GM21825 (cell line): ENCODE results near the gene REXO1.
"Not testable (repeated sequence)": the region's sequence is repeated elsewhere in the genome, so short reads cannot be mapped to it uniquely, and the experiment has no call there.

Source experiments
- ATAC-seq: cut with Tn5 transposase; IDR thresholded peaks from one replicate; pipeline ENCODE4 v1.9.1; 2021; ENCODE audit warnings: mild to moderate bottlenecking, moderate library complexity; ENCODE audit not compliant: unreplicated experiment

Gene REXO1, protein sequence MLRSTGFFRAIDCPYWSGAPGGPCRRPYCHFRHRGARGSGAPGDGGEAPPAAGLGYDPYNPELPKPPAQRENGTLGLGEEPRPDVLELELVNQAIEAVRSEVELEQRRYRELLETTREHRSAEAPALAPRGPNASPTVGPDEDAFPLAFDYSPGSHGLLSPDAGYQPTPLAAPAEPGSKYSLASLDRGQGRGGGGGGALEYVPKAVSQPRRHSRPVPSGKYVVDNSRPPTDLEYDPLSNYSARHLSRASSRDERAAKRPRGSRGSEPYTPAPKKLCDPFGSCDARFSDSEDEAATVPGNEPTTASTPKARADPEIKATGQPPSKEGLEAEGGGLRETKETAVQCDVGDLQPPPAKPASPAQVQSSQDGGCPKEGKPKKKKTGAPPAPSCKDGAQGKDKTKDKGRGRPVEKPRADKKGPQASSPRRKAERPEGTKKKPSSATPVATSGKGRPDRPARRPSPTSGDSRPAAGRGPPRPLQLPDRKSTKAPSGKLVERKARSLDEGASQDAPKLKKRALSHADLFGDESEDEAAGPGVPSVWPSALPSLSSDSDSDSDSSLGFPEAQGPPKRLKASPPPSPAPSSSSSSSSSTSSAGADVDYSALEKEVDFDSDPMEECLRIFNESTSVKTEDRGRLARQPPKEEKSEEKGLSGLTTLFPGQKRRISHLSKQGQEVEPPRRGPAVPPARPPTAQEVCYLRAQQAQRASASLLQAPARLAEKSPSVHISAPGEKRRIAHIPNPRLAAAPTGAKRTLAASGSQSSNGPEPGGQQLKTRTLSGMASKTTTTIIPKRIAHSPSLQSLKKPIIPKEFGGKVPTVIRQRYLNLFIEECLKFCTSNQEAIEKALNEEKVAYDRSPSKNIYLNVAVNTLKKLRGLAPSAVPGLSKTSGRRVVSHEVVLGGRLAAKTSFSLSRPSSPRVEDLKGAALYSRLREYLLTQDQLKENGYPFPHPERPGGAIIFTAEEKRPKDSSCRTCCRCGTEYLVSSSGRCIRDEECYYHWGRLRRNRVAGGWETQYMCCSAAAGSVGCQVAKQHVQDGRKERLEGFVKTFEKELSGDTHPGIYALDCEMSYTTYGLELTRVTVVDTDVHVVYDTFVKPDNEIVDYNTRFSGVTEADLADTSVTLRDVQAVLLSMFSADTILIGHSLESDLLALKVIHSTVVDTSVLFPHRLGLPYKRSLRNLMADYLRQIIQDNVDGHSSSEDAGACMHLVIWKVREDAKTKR

DNA sequence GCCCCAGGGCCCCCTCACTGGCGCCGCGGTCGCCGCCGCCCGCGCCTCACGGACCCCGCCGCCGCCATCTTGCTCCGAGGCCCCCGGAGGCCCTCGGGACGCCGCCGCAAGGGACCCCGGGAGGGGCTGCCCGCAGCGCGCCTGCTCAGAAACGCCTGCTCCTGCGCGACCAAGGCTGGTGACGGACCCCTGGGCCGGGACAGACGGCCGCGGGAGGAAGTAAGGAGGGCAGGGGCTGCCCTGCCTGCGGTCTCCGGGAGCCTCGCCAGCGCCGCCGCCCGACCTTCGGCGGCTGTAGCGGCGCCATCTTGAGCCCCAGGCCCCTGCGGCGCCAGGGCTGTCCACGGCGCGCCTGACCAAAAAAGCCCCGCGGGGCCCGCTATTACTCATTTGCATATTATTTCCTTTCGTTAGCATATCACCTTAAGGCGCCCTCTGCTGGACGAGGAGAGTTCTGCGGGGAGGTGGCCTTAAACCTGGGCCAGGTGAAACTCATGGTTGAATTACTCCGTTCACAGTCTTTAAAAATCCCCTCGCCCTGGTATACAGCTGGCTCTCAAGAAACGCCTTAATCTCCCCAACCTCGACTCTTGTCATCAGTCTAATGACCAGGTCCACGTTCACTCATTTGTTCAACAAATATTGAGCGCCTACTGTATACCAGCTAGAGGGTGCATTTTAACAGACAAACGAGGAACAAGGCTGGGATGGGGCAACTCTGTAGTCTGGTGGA, at the start of gene REXO1:
REXO1 (minus strand) TSS at position 85 of the 733 bp plus-strand sequence. CDS start 125 bp downstream, outside the sequence.
- peak; percentile 56 for ATAC-seq

DNA sequence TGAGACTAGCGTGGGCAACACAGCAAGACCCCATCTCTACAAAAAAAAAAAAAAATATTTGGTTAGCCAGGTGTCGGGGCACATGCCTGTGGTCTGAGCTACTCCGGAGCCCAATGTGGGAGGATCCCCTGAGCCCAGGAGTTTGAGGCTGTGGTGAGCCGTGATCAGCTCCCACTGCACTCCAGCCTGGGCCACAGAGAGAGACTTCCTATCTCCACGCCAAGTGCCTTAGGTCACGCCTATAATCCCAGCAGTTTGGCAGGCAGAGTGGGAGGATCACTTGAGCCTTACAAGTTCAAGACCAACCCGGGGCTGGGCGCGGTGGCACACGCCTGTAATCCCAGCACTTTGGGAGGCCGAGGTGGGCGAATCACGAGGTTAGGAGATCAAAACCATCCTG, 48.2 kb upstream of the REXO1 start:
- ATAC-seq: no peak

DNA sequence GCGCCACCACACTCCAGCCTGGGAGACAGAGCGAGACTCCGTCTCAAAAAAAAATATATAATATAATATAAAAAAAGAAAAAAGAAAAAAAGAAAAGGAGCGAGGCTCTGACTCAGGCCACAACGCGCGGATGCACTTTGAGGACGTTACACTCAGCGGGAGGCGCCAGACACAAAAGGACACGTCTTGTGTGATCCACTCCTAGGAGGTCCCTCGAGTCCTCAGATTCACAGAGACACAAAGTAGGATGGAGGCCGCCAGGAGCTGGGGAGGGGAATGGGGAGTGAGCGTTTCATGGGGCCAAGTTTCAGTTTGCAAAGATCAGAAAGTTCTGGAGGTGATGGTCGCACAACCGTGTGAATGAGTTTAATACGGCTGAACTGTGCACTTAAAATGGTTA, 45.5 kb upstream of the REXO1 start:
- no peak for ATAC-seq

DNA sequence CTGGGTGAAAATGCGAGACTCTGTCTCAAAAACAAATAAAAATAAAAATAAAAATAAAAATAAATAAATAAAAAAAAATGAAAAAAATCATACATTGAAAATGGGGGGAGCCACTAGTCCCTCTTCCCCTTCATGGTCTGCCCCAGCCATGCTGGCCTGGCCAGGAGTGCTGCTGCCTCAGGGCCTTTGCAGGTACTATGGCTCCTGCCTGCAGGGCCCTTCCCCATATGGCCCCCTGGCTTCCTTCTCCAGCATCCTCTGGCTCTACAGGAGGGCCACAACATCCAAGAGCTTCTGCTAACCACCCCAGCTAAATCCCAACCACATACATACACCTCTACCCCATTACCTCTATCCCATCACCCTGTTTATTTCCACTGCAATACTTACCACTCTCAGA, 41.6 kb upstream of the REXO1 start:
- no peak for ATAC-seq

DNA sequence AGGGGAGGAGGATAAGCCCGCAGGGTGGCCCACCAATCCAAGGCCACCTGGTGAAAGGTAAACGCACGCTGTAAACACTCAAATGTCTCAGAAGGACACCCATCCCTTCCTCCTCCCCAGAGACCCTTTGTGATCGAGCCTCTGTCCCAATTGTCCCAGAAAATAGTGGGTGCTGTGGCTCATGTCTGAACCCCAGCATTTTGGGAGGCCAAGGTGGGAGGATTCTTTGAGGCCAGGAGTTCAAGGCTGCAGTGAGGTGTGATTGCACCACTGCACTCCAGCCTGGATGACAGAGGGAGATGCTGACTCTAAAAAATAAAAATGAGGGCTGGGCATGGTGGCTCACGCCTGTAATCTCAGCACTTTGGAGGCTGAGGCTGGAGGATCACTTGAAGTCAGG, 40.1 kb upstream of the REXO1 start:
- no peak for ATAC-seq

DNA sequence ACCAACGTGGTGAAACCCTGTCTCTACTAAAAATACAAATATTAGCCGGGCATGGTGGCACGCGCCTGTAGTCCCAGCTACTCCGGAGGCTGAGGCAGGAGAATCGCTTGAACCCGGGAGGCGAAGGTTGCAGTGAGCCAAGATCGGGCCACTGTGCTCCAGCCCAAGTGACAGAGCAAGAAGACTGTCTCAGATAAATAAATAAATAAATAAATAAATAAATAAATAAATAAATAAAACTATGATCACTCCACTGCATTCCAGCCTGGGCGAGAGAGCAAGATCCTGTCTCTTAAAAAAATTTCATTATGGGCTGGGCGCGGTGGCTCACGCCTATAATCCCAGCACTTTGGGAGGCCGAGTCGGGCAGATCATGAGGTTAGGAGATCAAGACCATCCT, 38.1 kb upstream of the REXO1 start:
- not testable (repeated sequence) for ATAC-seq

DNA sequence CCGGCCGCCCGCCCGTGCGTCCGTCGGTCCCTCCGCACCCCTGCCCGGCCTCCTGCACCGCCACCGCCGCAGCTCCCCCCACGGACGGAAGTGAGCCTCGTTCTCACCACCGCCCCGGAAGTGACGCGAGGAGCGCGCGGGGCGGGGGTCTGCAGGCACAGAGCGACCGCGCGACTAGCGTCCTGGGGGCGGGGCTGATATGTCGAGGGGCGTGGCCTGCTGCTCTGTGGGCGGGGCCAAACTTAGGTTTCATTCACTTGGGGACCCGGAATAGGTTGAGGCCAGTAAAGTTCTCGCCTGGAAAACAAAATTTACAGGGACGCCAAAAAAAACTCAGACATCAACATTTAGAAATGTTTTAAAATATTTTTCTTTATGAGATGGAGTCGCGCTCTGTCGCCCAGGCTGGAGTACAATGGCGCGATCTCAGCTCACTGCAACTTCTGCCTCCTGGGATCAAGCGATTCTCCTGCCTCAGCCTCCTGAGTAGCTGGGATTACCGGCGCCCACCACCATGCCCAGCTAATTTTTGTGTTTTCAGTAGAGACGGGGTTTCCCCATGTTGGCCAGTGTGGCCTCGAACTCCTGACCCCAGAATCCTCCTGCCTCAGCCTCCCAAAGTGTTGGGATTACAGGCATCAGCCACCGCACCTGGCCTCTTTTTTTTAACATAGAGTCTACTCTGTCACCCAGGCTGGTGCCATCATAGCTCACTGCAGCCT, 37.3 kb upstream of the REXO1 start, which contains the start of gene ABHD17A:
ABHD17A (minus strand) TSS at position 99 of the 722 bp plus-strand sequence. CDS start 3,930 bp downstream, outside the sequence.
- peak; percentile 71 for ATAC-seq

DNA sequence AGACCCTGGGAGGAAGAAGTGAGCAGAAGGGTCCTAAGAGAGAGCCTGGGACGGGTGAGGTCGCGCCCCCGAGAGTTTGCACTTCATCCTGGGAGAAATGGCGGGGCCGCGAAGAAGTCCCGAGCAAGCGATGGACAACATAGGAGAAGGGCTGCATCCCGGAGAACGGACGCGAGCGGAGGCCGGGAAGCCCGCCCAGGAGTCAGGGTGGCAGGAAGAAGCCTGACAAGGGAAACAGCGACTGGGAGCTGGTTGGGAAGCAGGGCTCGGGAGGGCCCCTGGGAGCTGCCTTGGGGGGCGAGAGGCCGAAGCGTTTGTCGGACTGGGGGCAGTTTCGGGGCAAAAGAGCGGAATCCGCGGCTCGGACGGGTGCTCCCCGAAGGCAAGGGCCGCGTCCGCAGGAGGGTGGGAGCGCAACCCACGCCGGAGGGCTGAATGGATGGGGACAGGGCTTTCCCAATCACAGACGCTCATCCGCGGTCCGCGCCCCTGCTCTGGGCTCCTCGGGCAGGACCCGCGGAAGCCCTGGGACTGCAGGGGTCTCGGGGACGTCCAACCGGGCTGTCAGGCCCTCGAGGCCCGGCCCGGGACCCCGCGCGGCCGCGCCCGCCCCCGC, 36.5 kb upstream of the REXO1 start:
- peak; percentile 12 for ATAC-seq

DNA sequence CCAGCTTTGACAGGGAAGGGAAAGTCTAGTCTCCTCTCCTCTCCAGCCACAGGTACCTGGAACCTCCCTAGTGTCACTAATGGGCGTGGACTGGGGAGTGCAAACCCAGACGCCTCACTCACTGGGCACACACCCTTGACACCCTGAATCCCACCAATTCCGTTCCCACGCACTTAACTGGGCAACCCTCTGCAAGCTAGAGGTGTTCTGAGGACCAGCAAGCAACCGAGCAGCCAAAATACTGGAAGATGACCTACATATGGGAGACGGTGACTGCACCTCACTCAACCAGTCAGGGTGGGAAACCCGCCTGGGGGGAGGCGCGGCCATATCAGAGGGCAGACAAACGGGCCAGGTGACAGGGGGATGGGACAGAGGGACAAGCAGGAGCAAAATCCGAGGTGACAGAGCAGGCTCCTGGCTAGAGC, 36.0 kb upstream of the REXO1 start:
- ATAC-seq: no peak

DNA sequence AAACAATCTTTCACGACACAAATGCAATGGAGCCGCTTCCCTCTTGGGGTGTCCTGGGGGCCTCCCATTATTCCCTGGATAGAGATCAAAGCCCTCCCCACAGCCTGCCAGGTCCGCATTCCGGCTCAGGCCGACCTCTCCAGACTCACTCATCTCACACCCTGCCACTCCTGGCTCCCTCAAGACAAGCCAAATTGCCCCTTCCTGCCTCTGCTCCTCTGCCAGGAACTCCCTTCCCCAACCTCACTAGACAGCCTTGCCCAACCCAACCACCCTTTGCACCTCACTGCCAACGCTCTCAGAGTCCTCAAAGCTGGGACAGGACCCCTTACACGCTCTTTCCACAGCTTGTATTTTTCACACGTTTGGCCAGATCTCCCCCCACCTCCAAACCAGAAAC, 35.5 kb upstream of the REXO1 start:
- no peak for ATAC-seq

DNA sequence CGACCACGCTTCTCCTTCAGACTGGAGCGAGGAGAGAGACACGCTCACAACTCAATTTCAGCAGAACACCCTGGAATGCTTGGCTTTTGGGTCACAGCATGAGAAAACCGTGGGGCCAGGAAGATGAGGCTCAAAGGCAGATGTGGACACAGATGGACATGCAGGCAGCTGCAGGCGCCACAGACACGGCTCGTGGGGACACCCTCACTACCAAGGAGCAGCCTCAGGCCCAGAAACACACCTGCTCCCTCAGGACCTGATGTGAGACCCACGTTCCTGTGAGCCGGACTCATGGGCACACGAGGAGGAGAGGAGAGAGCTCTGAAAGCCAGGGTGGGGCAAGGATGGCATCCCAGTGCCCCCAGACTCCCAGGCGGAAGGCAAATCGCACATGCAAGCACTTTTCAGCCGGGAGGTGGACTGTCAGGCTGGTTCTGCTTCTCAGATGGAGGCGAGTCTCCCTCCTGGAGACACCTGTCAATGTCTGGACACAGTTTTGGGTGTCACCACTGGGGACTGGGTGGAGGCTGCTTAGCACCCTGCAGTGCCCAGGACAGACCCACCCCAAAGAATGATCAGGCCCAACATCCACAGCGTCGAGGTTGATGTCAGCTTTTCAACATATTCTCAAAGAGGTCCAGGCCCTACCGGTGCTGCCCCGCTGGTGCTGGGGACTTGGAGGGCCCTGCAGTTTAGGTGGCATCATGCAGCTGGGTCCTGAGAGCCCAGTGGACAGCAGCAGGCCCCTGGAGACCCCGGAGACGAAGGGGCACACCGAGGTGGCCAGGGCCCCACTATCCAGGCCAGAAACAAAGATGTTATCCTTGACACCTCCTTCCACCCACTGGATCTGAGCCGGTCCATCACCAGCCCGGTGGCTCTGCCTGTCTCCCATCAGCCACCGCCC, 34.8 kb upstream of the REXO1 start:
- no peak for ATAC-seq

DNA sequence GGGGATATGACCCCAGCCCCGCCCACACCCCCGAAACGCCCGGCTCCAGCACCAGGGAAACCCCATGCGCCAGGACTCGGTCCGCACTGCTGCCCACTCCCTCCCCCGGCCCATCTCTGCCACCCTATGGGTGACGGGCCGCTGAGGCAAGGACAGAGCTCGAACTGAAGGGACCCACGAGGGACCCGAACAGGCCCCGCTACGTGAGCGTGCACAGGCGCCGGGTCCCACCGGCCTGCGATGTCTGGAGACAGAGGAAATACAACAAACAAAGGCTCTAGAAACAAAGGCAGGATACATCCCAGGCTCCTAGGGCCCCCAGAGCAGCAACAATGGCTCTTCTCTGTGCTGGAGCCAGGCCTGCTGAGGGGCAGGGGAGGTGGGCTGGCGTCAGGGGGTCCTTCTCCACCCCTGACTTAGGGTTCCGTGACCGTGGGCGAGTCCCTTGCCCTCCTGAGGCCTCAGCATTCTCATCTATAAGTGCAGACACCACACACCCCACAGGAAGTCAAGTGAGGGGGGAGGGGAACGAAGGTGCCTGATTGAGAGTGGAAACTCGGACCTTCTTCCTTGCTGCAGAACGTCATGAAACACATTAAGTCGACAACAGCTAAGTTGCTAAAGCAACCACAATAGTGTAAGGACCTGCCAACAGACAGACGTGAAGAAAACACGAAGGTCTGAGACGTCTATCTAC, 34.0 kb upstream of the REXO1 start:
- ATAC-seq: no peak

DNA sequence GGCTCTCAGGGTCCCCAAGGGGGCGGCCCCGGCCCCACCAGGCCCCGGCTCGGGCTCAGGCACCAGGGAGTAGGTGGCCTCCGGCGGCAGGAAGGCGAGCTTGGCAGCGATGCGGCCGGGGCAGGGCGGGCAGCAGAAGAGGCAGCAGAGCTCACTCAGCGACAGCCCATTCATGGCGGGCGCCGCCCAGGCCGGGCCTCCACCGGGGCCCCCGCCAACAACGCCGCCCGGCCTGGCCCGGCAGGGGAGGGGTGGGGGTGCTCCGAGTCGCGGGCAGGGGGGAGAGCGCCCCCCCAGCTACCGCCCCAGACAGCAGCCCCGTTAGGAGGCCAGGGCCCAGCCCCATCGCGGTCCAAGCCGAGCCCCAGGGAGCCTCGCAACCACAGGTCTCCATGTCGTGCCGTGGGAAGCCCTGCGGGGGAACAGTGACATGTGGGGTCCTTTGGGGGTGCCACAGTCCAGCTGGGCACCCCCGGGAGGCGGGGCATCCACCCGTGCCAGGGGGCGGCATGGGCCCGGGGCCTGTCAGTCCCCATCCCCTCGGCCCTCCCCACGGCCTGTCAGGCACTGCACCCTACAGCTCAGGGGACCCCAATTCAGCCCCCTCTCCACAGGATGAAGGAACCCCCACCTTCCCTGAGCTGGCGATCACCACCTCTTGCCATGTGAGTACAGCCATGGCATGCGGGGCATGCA, 33.3 kb upstream of the REXO1 start:
- ATAC-seq: not testable (repeated sequence)

DNA sequence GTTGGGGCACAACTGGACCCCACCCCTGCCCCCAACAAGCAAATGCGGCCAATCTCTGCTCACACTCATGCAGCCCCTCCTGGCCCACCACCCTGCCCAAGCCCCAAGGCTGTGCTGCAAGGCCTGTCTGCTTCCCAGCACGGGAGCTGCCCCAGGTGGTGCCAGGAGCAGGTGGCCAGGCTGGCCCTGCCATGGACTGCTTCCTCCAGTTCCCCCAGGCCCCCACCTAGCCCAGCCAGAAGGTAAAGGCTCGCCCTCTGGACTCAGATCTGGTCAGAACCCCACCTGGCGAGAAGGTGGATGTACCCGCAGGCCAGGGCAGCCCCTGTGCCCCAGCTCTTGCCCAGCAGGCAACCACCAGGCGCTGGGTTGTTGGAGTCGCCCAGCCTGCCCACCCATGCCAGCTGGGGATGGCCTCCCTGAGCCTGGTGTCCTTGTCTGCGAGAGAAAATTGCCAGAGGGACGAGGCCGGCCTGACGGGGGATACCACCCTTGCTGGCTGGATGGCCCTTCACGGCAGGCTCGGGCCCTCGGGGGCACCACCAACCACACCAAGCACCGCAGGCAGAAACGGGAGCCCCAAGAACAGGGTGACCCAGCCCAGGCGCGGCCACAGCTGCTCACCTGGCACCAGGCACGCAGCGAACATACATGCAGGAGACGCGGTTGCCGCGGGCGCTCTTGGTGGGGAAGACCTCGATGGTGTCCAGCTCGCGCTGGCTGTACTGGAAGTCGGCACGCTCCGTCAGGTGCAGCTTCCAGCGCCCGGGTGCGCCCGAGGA, 32.5 kb upstream of the REXO1 start:
- ATAC-seq: no peak

DNA sequence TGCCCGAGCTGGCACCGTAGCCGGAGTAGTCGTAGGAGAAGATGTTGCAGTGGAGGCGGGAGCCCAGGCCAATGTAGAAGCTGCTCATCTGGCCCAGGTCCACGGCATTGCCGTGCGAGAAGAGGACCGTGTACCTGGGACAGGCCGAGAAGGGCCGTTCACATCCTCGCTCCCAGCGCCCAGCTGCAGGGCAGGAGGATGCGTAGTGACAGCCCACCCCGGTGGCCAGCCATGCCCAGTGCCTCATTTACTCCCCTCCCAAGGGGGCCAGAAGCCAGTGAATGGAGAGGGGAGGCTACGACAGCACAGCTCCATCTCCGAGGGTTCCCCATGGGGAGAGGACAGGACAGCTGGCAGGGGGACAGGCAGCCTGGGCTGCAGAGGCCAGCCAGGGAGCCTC, 31.7 kb upstream of the REXO1 start:
- ATAC-seq: not testable (repeated sequence)

DNA sequence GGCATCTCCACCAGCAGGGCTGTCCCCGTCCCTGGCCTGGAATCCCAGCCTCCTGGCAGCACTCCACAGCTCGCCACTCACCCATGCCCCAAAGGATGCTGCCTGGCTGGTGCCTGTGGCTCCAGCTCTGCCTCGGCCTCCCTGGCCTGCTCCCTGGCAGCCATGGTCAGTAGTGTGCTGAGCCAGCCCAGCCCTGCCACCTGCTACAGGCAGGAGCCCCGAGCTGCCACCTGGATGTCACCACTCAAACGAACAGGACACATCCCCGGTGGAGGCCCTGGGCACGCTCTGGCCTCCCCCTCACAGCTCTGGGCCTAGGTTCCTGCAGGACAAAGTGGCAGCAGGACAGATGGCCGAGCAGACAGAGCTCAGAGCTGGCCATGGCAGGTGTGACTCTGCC, 30.3 kb upstream of the REXO1 start:
- not testable (repeated sequence) for ATAC-seq
